ENCODE results near the gene RAVER2.

RAVER2 gene

DNA sequence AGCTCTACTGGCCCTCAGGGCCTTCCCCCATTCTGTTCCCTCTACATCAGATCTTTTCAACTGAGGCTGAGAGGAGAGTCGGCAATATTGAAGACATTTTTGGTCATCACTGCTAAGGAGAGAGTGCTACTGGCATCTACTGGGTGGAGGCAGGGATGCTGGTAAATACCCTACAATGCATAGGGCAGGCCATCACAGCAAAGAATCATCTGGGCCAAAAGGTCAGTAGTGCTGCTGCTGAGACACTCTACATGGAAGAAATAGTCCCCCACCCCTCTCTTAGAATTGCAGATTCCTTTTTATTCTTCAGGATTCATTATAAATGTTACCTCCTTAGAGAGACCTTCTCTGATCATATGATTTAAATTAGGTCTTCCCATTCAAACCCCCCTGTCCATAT, 127.2 kb downstream of the RAVER2 start:
- no peak overlapping the region for H3K4me3 ChIP-seq (replicated peaks; ENCODE audit: low read depth, low read length)
- TF ChIP-seq CTCF (IDR thresholded peaks at IDR 0.05; ENCODE audit: low read length, missing control alignments): no peak
- DNase-seq (ENCODE audit: low read depth): no peak

- H3K4me3 ChIP-seq (replicated peaks; ENCODE audit: low read depth, low read length): no peak overlapping the region
- no peak for TF ChIP-seq CTCF (IDR thresholded peaks at IDR 0.05; ENCODE audit: low read length, missing control alignments)
- DNase-seq (ENCODE audit: low read depth): no peak
Observed at GRCh38 chr1:64873576-64873975, 128.7 kb downstream of the RAVER2 start.

- DNase-seq (ENCODE audit: low read depth): no peak
- no peak overlapping the region for H3K4me3 ChIP-seq (replicated peaks; ENCODE audit: low read depth, low read length)
- TF ChIP-seq CTCF (IDR thresholded peaks at IDR 0.05; ENCODE audit: low read length, missing control alignments): no peak
Observed at GRCh38 chr1:64874666-64875065, 129.8 kb downstream of the RAVER2 start.

- DNase-seq (ENCODE audit: low read depth): no peak
- no peak for TF ChIP-seq CTCF (IDR thresholded peaks at IDR 0.05; ENCODE audit: low read length, missing control alignments)
- no peak overlapping the region for H3K4me3 ChIP-seq (replicated peaks; ENCODE audit: low read depth, low read length)
Observed at GRCh38 chr1:64875101-64875500, 130.2 kb downstream of the RAVER2 start.

- H3K4me3 ChIP-seq (replicated peaks; ENCODE audit: low read depth, low read length): no peak overlapping the region
- no peak for TF ChIP-seq CTCF (IDR thresholded peaks at IDR 0.05; ENCODE audit: low read length, missing control alignments)
Observed at GRCh38 chr1:64875606-64876005, 130.7 kb downstream of the RAVER2 start.

DNA sequence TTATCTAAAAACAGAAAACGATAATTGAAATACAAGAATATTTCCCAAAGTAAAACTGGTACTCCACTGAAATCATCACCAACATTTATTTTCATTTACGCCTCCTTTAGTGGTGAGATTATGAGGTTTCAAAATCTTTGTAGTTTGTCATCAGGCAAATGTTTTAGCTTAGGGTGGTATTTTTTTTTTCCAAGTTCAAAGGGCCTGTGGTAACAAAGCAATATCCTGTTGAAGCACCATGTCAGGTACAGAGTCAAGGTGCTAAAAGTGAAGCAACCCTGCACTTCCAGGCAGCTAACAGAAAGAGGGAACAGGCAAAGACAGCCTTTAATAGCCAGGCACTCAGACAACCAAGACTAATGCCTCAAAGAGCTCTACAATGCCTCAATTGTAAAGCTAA, 132.3 kb downstream of the RAVER2 start:
- DNase-seq (ENCODE audit: low read depth): no peak
- H3K4me3 ChIP-seq (replicated peaks; ENCODE audit: low read depth, low read length): no peak overlapping the region
- no peak for TF ChIP-seq CTCF (IDR thresholded peaks at IDR 0.05; ENCODE audit: low read length, missing control alignments)

More at GRCh38 chr1:64875606-64876005, 130.7 kb downstream of the RAVER2 start:
- no peak for DNase-seq (ENCODE audit: low read depth)

GRCh38 chr1:64877598-64877997, 132.7 kb downstream of the RAVER2 start:
- no peak for TF ChIP-seq CTCF (IDR thresholded peaks at IDR 0.05; ENCODE audit: low read length, missing control alignments)
- H3K4me3 ChIP-seq (replicated peaks; ENCODE audit: low read depth, low read length): no peak overlapping the region
- no peak for DNase-seq (ENCODE audit: low read depth)
